Activated T-cell treated with anti-CD3 and anti-CD28 coated beads for 48 hours (primary cell): Measurements from ENCODE around the gene PNPLA3.

Source experiments
- DNase-seq: peaks from one replicate; pipeline ENCODE4 v3.0.0-alpha.2; 2020; ENCODE audit warnings: low read depth

PNPLA3 gene

GRCh38 chr22:43967069-43967468 is 43.5 kb downstream of the PNPLA3 start:
- DNase-seq = no peak

- DNase-seq = no peak
Observed at GRCh38 chr22:43968614-43969013, 45.0 kb downstream of the PNPLA3 start.

- DNase-seq = no peak
Observed at GRCh38 chr22:43969021-43969878, 45.6 kb downstream of the PNPLA3 start.

GRCh38 chr22:43969989-43970755 is 46.6 kb downstream of the PNPLA3 start:
- no peak for DNase-seq

GRCh38 chr22:43971112-43971511 is 47.5 kb downstream of the PNPLA3 start:
- no peak for DNase-seq

- DNase-seq = no peak
Observed at GRCh38 chr22:43972931-43973462, 49.4 kb downstream of the PNPLA3 start.

GRCh38 chr22:43974028-43974545 is 50.5 kb downstream of the PNPLA3 start:
- no peak for DNase-seq

- no peak for DNase-seq
Observed at GRCh38 chr22:43975041-43975440, 51.4 kb downstream of the PNPLA3 start.

GRCh38 chr22:43976861-43977795 is 53.5 kb downstream of the PNPLA3 start:
- no peak for DNase-seq

GRCh38 chr22:43978558-43978957 is 55.0 kb downstream of the PNPLA3 start:
- DNase-seq = no peak

- no peak for DNase-seq
Observed at GRCh38 chr22:43980579-43980978, 57.0 kb downstream of the PNPLA3 start.

GRCh38 chr22:43980996-43981395 is 57.4 kb downstream of the PNPLA3 start:
- no peak for DNase-seq

- no peak for DNase-seq
Observed at GRCh38 chr22:43983808-43984207, 60.2 kb downstream of the PNPLA3 start.

- DNase-seq = no peak
Observed at GRCh38 chr22:43985532-43985931, 61.9 kb downstream of the PNPLA3 start.

GRCh38 chr22:43988116-43988820 is 64.7 kb downstream of the PNPLA3 start:
- no peak for DNase-seq

- DNase-seq = no peak
Observed at GRCh38 chr22:43988960-43989359, 65.4 kb downstream of the PNPLA3 start.

- no peak for DNase-seq
Observed at GRCh38 chr22:43990044-43990443, 66.4 kb downstream of the PNPLA3 start.

GRCh38 chr22:43991316-43992020 is 67.9 kb downstream of the PNPLA3 start:
- DNase-seq = no peak

- DNase-seq = no peak
Observed at GRCh38 chr22:43992331-43992821, 68.8 kb downstream of the PNPLA3 start.
